ENCODE data around the gene KLK7.
"Not testable (repeated sequence)": the region's sequence is repeated elsewhere in the genome, so short reads cannot be mapped to it uniquely, and the experiment has no call there.

KLK7 gene

DNA sequence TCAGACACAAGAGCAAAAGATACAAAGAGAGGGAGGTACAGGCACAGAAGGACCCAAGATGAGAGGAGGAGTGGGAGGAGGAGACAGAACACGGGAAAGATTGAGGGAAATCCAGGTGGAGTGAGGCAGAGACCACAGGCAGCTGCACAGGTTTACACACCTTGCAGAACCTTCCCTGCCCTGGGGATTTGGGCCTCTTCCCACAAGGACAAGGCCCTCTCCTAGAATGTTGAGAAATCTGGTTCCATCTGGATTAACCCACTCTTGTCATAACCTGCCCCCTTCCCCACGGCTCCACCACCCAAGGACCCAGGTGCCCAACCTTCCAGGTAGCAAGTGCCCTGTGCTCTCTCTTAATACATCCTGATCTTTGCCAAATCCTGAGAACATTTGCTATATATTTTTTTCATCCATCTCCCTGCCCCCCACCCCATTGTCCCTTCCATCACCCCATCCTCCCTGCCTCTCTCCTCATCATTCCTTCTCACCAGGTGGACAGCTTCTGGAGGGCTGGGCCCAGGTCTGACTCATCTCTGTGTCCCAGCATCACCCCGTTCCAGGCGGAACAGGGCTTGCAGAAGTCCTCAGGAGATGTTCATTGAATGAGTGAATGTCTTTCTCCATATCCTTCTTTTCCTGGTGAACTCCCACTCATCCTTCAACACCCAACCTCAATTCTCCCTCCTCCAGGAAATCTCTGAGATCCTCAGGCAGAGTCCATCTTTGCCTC, 26.5 kb upstream of the KLK7 start:
- DNase-seq (ENCODE audit: low read depth): no peak

- DNase-seq (ENCODE audit: low read depth): no peak
Observed at GRCh38 chr19:51009061-51009891, 25.6 kb upstream of the KLK7 start.

DNA sequence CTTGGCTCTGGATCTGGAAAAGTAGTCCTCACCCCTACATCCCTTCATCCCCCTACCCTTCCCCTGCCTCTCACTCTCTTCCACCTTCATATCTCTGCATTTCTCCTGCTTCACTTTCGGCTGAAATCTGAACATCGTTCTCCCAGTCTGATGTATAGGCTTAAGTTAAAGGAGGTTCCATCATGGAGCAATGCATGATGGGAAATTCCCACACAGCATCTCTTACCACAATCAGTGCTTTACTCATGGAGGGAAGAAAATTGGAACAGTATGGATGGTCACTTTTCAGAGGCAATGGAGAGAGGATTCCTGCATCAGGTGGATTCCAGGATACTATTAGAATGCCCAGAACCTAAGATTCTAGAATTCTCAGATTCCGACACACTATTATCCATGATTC, 23.8 kb upstream of the KLK7 start:
- DNase-seq (ENCODE audit: low read depth): no peak

DNA sequence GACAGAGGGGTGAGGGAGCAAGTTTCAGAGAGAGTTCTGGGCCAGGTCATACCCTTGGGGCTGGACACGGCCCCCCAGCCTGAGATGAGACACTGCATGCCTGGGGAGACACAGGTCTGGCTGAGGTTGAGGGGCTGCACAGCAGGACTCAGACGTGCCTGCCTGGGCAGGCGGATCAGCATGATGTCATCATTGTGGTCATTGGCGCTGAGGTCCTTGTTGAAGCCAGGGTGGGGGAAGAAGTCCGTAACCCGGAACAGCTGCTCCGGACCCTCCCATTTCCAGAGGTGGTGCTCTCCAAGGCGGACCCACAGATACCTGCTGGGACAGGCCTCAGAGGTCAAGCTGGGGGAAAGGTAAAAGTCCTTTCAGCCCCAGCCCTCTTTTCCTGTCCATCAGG, 22.7 kb upstream of the KLK7 start:
- no peak for DNase-seq (ENCODE audit: low read depth)

DNA sequence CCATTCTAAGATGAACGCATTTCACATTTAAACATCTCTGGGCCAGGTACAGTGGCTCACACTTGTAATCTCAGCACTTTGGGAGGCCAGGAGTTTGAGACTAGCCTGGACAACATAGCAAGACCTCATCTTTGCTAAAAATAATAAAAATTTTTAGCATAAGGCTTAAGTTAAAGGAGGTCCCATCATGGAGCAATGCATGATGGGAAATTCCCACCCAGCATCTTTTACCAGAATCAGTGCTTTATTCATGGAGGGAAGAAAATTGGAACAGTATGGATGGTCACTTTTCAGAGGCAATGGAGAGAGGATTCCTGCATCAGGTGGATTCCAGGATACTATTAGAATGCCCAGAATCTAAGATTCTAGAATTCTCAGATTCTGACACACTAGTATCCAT, 21.5 kb upstream of the KLK7 start:
- DNase-seq (ENCODE audit: low read depth): no peak

DNA sequence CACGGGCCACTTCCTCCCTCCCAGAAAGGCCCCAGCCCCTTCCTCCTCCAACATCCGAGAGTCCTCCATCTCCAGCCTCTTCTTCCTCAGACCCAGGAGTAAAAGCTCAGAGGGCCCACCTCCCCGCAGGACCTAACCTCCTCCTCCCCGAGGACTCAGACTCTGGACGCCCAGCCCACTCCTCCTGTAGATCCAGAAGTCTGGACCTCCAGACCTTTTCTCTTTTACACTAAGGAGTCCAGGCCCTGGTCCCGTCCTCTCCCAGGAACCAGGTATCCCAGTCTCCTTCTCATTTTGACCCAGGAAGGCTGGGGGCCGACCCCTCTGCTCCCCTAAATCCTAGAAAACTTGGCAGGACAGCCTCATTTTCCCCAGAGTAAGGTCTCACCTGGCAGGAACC, 19.6 kb upstream of the KLK7 start:
- no peak for DNase-seq (ENCODE audit: low read depth)

- DNase-seq (ENCODE audit: low read depth): peak; percentile 25
Observed at GRCh38 chr19:51002542-51003311, 19.0 kb upstream of the KLK7 start.

DNA sequence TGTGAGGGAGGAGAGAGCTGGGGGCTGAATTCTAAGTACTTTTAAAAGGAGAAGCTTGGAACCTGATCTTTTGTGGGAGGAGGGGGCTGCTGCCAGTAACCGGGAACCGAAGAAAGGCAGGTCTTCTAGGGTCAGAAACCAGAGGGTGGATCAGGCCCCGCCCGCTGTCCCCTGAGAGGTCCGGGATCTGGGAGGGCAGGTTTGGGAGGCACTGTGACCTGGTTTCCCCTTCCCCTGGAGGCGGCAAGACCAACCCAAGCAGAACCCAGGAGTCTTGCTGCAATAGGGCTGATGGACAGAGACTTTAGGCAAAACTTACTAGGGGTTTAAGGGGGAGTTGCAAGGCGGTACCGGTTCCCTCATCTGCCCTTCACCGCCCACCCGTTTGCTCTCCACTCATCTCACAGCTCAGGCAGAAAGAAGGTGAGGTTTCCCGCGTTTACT, 18.4 kb upstream of the KLK7 start:
- DNase-seq (ENCODE audit: low read depth): no peak

GRCh38 chr19:51001515-51001914, 17.8 kb upstream of the KLK7 start, which contains the start of gene KLK8:
KLK8 (minus strand) TSS chr19:51001604; CDS start chr19:51001167, 437 bp downstream.
- no peak for DNase-seq (ENCODE audit: low read depth)

- DNase-seq (ENCODE audit: low read depth): no peak
Observed at GRCh38 chr19:51000981-51001380, 17.3 kb upstream of the KLK7 start.

GRCh38 chr19:51000426-51000825, 16.7 kb upstream of the KLK7 start:
- no peak for DNase-seq (ENCODE audit: low read depth)

DNA sequence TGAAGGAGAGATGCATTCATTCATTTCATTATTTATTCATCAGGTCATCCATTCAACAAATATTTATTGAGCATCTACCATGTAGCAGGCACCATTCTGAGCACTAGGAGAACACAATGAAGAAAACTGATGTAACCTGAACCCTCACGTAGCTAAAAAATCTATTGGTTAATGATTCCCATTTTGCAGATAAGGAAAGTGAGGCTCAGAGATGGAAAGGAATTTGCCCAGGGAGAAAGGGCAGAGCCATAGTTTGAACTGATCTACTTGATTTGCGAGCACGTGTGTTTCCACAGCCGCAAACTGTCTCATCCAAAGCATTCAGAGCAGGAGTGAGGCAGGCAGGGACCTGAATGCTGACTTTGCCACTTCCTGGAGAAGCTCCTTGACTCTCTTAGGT, 15.0 kb upstream of the KLK7 start:
- no peak for DNase-seq (ENCODE audit: low read depth)

DNA sequence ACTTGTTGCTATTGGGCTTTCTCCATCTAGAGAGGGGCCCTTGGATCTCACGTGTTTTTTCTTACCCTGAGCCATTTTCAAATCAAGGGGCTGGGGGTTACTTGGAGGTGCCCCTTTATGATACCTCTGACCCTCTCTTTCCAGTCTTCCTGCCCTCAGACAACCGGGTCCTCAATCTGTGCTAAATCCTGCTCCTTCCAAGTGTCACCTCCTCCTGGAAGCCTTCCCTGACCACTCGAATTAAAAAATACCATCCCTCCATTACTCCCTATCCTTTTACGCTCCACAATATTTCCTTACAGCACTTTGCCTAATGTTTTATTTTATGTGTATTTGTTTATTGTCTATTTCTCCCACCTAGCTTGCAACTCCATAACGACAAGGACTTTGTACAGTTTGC, 14.3 kb upstream of the KLK7 start:
- no peak for DNase-seq (ENCODE audit: low read depth)

DNA sequence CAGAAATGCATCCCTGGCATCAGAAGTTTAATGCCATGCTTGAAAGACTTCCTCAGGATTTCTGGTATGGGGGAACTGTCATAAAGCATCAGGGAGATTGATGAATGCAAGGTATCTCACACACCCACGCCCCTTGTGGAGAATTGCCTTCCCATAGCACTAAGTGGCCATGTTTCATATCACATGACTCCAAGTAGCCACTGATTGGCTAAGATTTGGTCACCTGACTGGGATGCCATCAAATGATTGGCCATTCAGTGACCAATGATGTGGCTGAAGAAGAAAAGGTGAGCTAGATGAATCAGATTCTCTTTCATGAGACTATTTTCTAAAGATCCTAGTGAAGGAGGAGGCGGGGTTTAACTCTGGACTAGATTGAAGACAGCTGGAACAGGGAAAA, 10.4 kb upstream of the KLK7 start:
- DNase-seq (ENCODE audit: low read depth): no peak

GRCh38 chr19:50992666-50993035, 8.9 kb upstream of the KLK7 start:
- no peak for DNase-seq (ENCODE audit: low read depth)

DNA sequence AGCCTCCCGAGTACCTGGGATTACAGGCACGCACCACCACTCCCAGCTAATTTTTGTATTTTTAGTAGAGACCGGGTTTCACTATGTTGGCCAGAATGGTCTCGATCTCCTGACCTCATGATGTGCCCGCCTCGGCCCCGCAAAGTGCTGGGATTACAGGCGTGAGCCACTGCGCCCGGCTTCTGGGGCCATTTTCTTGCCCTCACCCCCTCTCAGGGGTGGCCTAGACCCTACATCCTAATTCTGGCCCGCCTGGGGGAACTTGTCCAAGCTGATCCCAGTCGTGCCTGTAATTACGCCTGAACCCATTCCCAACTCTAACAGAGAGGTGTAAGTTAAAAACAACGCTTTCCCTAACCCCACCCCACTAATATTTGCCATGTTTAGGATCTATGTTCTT, 699 bp upstream of the KLK7 start:
- DNase-seq (ENCODE audit: low read depth): not testable (repeated sequence)

DNA sequence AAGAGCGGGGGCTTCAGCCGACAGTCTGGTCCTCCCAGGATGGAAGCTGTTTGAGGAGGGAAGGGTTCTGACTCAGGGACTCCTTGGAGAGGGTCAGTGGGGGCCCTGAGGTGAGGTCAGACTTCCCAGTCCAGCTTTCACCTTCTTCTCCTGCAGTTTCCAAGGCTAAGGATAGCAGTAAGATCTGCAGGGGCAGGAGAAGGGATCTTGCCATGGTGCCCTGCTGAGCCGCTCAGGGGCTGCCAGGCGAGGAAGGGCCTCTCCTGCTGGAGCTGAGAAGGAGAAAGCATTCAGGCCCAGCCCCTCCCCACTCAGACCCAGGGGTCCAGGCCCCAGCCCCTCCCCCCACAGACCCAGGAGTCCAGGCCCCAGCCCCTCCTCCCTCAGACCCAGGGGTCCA, 1.5 kb downstream of the KLK7 start:
- no peak for DNase-seq (ENCODE audit: low read depth)

- DNase-seq (ENCODE audit: low read depth): no peak
Observed at GRCh38 chr19:50981587-50982146, 2.0 kb downstream of the KLK7 start.

GRCh38 chr19:50980208-50980607, 3.5 kb downstream of the KLK7 start:
- DNase-seq (ENCODE audit: low read depth): no peak

DNA sequence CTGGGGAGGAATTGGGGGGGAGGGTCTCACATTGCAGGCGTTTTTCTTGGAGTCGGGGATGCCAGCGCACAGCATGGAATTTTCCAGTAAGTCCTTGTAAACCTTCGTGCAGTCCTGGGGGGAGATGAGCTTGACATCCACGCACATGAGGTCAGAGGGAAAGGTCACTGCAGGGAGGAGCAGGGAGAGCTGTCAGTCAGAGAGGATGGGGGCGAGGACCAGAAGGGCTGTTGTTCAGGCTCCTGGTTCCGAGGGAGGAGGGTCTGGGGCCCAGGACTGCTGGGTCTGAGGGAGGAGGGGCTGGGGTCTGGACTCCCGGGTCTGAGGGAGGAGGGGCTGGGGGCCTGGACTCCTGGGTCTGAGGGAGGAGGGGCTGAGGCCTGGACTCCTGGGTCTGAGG, 4.0 kb downstream of the KLK7 start:
- no peak for DNase-seq (ENCODE audit: low read depth)

DNA sequence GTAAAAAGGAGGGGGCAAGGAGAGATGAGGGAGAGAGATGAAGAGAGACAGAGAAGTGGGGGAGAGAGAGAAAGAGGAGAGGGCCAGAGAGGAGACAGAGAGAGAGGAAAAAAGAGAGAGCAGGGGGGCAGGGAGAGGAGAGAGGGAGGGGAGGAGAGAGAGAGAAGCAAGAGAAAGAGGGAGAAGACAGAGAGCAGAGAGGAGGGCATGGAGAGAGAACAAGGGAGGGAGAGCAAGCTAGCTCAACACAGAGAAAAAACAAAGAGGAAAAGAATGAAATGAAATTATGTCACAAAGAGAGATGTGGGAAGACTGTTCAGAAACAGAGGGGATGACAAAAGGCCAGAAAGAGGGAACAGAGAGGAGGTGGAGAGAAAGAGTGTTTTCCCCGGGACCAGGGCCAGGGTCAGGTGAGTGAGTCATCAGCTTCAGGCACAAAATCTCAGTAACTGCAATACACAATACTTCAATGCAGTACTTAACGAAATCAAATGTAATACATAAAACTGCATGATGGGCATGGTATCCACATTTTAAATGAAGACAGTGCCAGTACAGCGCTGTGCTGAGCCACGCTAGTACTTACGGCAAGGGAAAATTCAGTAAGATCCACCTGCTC, 4.8 kb downstream of the KLK7 start:
- DNase-seq (ENCODE audit: low read depth): no peak

DNA sequence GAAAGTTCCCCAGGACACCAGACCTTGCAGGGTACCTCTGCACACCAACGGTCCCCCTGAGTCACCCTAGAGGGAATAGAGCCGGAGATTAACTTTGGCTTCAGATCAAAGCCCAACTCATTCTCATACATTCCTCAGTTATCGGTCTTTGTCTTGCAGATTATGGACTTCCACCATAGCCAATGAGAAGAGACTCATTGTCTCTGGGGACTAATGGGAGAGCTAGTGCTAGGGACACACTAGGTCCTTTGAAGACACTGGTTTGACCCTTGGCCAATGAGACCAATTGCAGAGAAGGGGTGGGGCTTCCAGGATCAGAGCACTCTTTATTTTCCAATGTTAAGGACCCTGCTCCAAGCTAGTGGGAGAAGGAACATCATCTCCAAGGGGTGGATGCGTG, 6.1 kb downstream of the KLK7 start:
- DNase-seq (ENCODE audit: low read depth): no peak

Data from activated T-cell treated with anti-CD3 and anti-CD28 coated beads for 48 hours (primary cell).